H9 (cell line): ENCODE results near the gene SRPK2. TPM values are rescaled to one million over a fixed set of nuclear protein-coding genes. Genes with fewer than 3 reads are reported as not detected.

Experiments used
- DNase-seq: peaks from one replicate; pipeline ENCODE4 v3.0.0-alpha.2; 2017
- H2AFZ ChIP-seq: one replicate; pipeline ENCODE4 v1.6.1; 2013; ENCODE audit warnings: mild to moderate bottlenecking, low read length, control low read depth, moderate library complexity
- H2AK5ac ChIP-seq: 2 replicates; pipeline ENCODE4 v1.6.1; 2013; ENCODE audit warnings: low read length, control low read depth, mixed read lengths; ENCODE audit not compliant: insufficient read length
- H2BK120ac ChIP-seq: one replicate; pipeline ENCODE4 v1.6.1; 2013; ENCODE audit warnings: low read depth, mild to moderate bottlenecking, low read length, control low read depth, inconsistent platforms; ENCODE audit not compliant: poor library complexity, severe bottlenecking
- H2BK12ac ChIP-seq: 2 replicates; pipeline ENCODE4 v1.6.1; 2013; ENCODE audit warnings: low read length, control low read depth, mixed read lengths, low read depth; ENCODE audit not compliant: insufficient read length
- H2BK15ac ChIP-seq: 2 replicates; pipeline ENCODE4 v1.6.1; 2013; ENCODE audit warnings: low read depth, low read length, control low read depth
- H2BK20ac ChIP-seq: one replicate; pipeline ENCODE4 v1.6.1; 2013; ENCODE audit warnings: low read depth, mild to moderate bottlenecking, low read length, control low read depth, inconsistent platforms; ENCODE audit not compliant: poor library complexity, severe bottlenecking
- H2BK5ac ChIP-seq: 2 replicates; pipeline ENCODE4 v1.6.1; 2013; ENCODE audit warnings: low read length, control low read depth, mixed read lengths; ENCODE audit not compliant: insufficient read length
- H3K14ac ChIP-seq: 2 replicates; pipeline ENCODE4 v1.6.1; 2013; ENCODE audit warnings: low read length, control low read depth; ENCODE audit not compliant: insufficient read depth
- H3K18ac ChIP-seq: 2 replicates; pipeline ENCODE4 v1.6.1; 2013; ENCODE audit warnings: low read depth, mild to moderate bottlenecking, mixed read lengths, low read length, control low read depth; ENCODE audit not compliant: insufficient read length
- H3K23ac ChIP-seq: 2 replicates; pipeline ENCODE4 v1.6.1; 2013; ENCODE audit warnings: low read length, control low read depth, mixed read lengths, low read depth; ENCODE audit not compliant: insufficient read length
- H3K23me2 ChIP-seq: 2 replicates; pipeline ENCODE4 v1.6.1; 2013; ENCODE audit warnings: low read depth, mild to moderate bottlenecking, mixed read lengths, low read length, control low read depth; ENCODE audit not compliant: insufficient read length, poor library complexity, severe bottlenecking
- H3K27ac ChIP-seq: 2 replicates; pipeline ENCODE4 v1.5.1; 2013; ENCODE audit warnings: low read length, control low read depth, mixed read lengths, low read depth; ENCODE audit not compliant: insufficient read length
- H3K27me3 ChIP-seq: 2 replicates; pipeline ENCODE4 v1.6.1; 2013; ENCODE audit warnings: low read length, control low read depth, inconsistent platforms; ENCODE audit not compliant: insufficient read depth
- H3K4ac ChIP-seq: 2 replicates; pipeline ENCODE4 v1.6.1; 2013; ENCODE audit warnings: low read depth, mild to moderate bottlenecking, control low read depth, inconsistent platforms, low read length, moderate library complexity
- H3K4me1 ChIP-seq: 2 replicates; pipeline ENCODE4 v1.6.1; 2013; ENCODE audit warnings: low read length, control low read depth, inconsistent platforms; ENCODE audit not compliant: insufficient read depth
- H3K4me2 ChIP-seq: 2 replicates; pipeline ENCODE4 v1.6.1; 2013; ENCODE audit warnings: low read length, control low read depth, mixed read lengths; ENCODE audit not compliant: insufficient read length, insufficient read depth
- H3K56ac ChIP-seq: 2 replicates; pipeline ENCODE4 v1.6.1; 2013; ENCODE audit warnings: low read depth, mild to moderate bottlenecking, mixed read lengths, low read length, control low read depth; ENCODE audit not compliant: insufficient read length
- H3K79me1 ChIP-seq: 2 replicates; pipeline ENCODE4 v1.6.1; 2013; ENCODE audit warnings: low read depth, mild to moderate bottlenecking, moderate library complexity, low read length, control low read depth, inconsistent platforms; ENCODE audit not compliant: insufficient read depth, poor library complexity, severe bottlenecking
- H3K79me2 ChIP-seq: 2 replicates; pipeline ENCODE4 v1.6.1; 2013; ENCODE audit warnings: low read length, control low read depth, inconsistent platforms; ENCODE audit not compliant: insufficient read depth
- H3K9ac ChIP-seq: 2 replicates; pipeline ENCODE4 v1.6.1; 2013; ENCODE audit warnings: low read length, control low read depth, mixed read lengths; ENCODE audit not compliant: insufficient read length; ENCODE audit errors: extremely low read depth
- H3K9me3 ChIP-seq: one replicate; pipeline ENCODE4 v1.6.1; 2013; ENCODE audit warnings: low read depth, low read length, inconsistent platforms; ENCODE audit not compliant: control insufficient read depth
- H3T11ph ChIP-seq: one replicate; pipeline ENCODE4 v1.6.1; 2013; ENCODE audit warnings: mild to moderate bottlenecking, low read length, control low read depth, inconsistent platforms
- H4K20me1 ChIP-seq: one replicate; pipeline ENCODE4 v1.6.1; 2013; ENCODE audit not compliant: control insufficient read depth, insufficient read length, insufficient read depth
- H4K5ac ChIP-seq: 2 replicates; pipeline ENCODE4 v1.6.1; 2013; ENCODE audit warnings: low read depth, mild to moderate bottlenecking, mixed read lengths, low read length, control low read depth; ENCODE audit not compliant: insufficient read length
- H4K8ac ChIP-seq: replicated peaks from 2 replicates; pipeline ENCODE4 v1.6.1; 2013; ENCODE audit warnings: low read length, control low read depth, mixed read lengths, low read depth; ENCODE audit not compliant: insufficient read length
- H4K91ac ChIP-seq: 2 replicates; pipeline ENCODE4 v1.6.1; 2013; ENCODE audit warnings: low read depth, mild to moderate bottlenecking, moderate library complexity, mixed read lengths, low read length, control low read depth; ENCODE audit not compliant: insufficient read length
- H3K27ac Mint-ChIP-seq, 3 experiments: 2 replicates in 2 of 3; 3 replicates in 1 of 3; pipeline ENCODE4 v1.8.0; 2020 to 2021; ENCODE audit warnings: mixed read lengths in 3 of 3, mild to moderate bottlenecking in 1 of 3, moderate library complexity in 1 of 3
- H3K27me3 Mint-ChIP-seq: 2 replicates; pipeline ENCODE4 v1.8.0; 2021; ENCODE audit warnings: low read depth, mild to moderate bottlenecking, moderate library complexity, mixed read lengths
- H3K36me3 Mint-ChIP-seq, 3 experiments: 2 replicates in 2 of 3; 3 replicates in 1 of 3; pipeline ENCODE4 v1.8.0; 2020 to 2021; ENCODE audit warnings: low read depth in 3 of 3, mixed read lengths in 3 of 3; ENCODE audit not compliant: insufficient read depth in 1 of 3
- H3K4me1 Mint-ChIP-seq, 2 experiments: 2 replicates each; pipeline ENCODE4 v1.8.0; 2020; ENCODE audit warnings: mixed read lengths in 2 of 2
- H3K4me3 Mint-ChIP-seq, 2 experiments: 2 replicates in 1 of 2; 3 replicates in 1 of 2; pipeline ENCODE4 v1.8.0; 2020 to 2021; ENCODE audit warnings: mild to moderate bottlenecking in 2 of 2, mixed read lengths in 2 of 2, moderate library complexity in 1 of 2
- H3K9me3 Mint-ChIP-seq, 2 experiments: 2 replicates in 1 of 2; 3 replicates in 1 of 2; pipeline ENCODE4 v1.8.0; 2020; ENCODE audit warnings: mild to moderate bottlenecking in 2 of 2, mixed read lengths in 2 of 2, moderate library complexity in 1 of 2
- CTCF ChIP-seq: fragments of 200-600 bp; sonication (generic); conservative IDR thresholded peaks from 3 replicates; pipeline ENCODE4 v1.8.0; 2021; ENCODE audit warnings: antibody characterized with exemption, mild to moderate bottlenecking
- WGBS: extraction: QIAGEN DNeasy Blood & Tissue Kit; methylation state at CpG from one replicate; pipeline ENCODE4 v1.1.7; 2013; ENCODE audit warnings: missing lambda C conversion rate, low lambda C conversion rate, mixed read lengths; ENCODE audit not compliant: insufficient read length; ENCODE audit errors: extremely low coverage; 5-methylcytosine and 5-hydroxymethylcytosine counted together
- total RNA-seq: library from RNA; stranded (reverse); gene quantifications from 2 replicates; pipeline ENCODE4 v1.2.1, GENCODE V29; 2021

SRPK2 gene
- total RNA-seq, 1 experiment from 2014 or later: 41.1 TPM

GRCh38 chr7:105327201-105327600 lies 61.5 kb downstream of the SRPK2 start:
- no peaks in the 10 kb centered on the region for H3K27me3 ChIP-seq
- H3K79me2 ChIP-seq: peaks cover 13% of the 10 kb centered on the region; the same call in 1 of the 2 replicates
- peaks cover 6% of the 10 kb centered on the region for H3K79me1 ChIP-seq
- no peak overlapping the region for H2AFZ ChIP-seq
- H3K23me2 ChIP-seq: no peaks in the 10 kb centered on the region
- H2BK12ac ChIP-seq: no peak overlapping the region
- H2AK5ac ChIP-seq: no peak overlapping the region
- no peak overlapping the region for H3K27ac ChIP-seq
- H3K27ac Mint-ChIP-seq: 0 out of 7 replicates have a peak overlapping the region, but pooled peaks of 1 of the 3 experiments have one; percentile 3
- no peak for DNase-seq
- no peaks in the 10 kb centered on the region for H3K9me3 ChIP-seq
- H3K4ac ChIP-seq: no peak overlapping the region
- no peak overlapping the region for H3T11ph ChIP-seq
- no peak overlapping the region for H2BK15ac ChIP-seq
- H3K14ac ChIP-seq: no peak overlapping the region
- H4K5ac ChIP-seq: no peak overlapping the region
- no peaks in the 10 kb centered on the region for H3K27me3 Mint-ChIP-seq
- no peaks in the 10 kb centered on the region; the same call in 1 of the 2 replicates for H3K4me1 ChIP-seq
- H3K4me3 Mint-ChIP-seq: no peak overlapping the region
- peaks cover 8 to 13% of the 10 kb centered on the region in 2 experiments for H3K4me1 Mint-ChIP-seq
- no peak overlapping the region for H3K9ac ChIP-seq
- no peak overlapping the region for H3K4me2 ChIP-seq
- no CpG with 5 or more reads among the region's 1 CpG for WGBS
- no peaks in the 10 kb centered on the region for H4K20me1 ChIP-seq
- no peak overlapping the region for H2BK120ac ChIP-seq
- no peak overlapping the region for H4K91ac ChIP-seq
- no peaks in the 10 kb centered on the region for H3K9me3 Mint-ChIP-seq
- peak overlapping the region; percentile 60 for H2BK5ac ChIP-seq
- H3K56ac ChIP-seq: no peak overlapping the region
- H4K8ac ChIP-seq: no peak overlapping the region
- H3K36me3 Mint-ChIP-seq: peaks cover 2 to 5% (median 3%) of the 10 kb centered on the region in 3 experiments; a peak in 6 of 7 replicates
- no peak overlapping the region for H3K18ac ChIP-seq
- H3K23ac ChIP-seq: no peak overlapping the region
- H2BK20ac ChIP-seq: no peak overlapping the region
- no peak for TF ChIP-seq CTCF
